Neural progenitor cell (in vitro differentiated cells): ENCODE data around the gene DIS3L2. TPM values are rescaled to one million over a fixed set of nuclear protein-coding genes. Genes with fewer than 3 reads are reported as not detected.

ENCODE experiments used
- DNase-seq: peaks from one replicate; pipeline ENCODE4 v3.0.0-alpha.2; 2016; ENCODE audit warnings: low spot score
- H2AFZ ChIP-seq: fragments of 200-600 bp; sonication (generic); replicated peaks from 2 replicates; pipeline ENCODE4 v1.6.1; 2016; ENCODE audit warnings: antibody characterized with exemption
- H3F3A ChIP-seq: fragments of 200-600 bp; sonication (generic); 2 replicates; pipeline ENCODE4 v1.6.1; 2016; ENCODE audit warnings: antibody characterized with exemption, low read depth
- H3K27ac ChIP-seq: fragments of 200-600 bp; sonication (generic); 2 replicates; pipeline ENCODE4 v1.5.1; 2016; ENCODE audit warnings: mild to moderate bottlenecking
- H3K27me3 ChIP-seq: fragments of 200-600 bp; sonication (generic); 2 replicates; pipeline ENCODE4 v1.6.1; 2016; ENCODE audit warnings: mild to moderate bottlenecking, moderate library complexity
- H3K36me3 ChIP-seq: fragments of 200-600 bp; sonication (generic); 2 replicates; pipeline ENCODE4 v1.5.1; 2016
- H3K4me1 ChIP-seq: fragments of 200-600 bp; sonication (generic); 2 replicates; pipeline ENCODE4 v1.6.1; 2016; ENCODE audit warnings: mixed run types
- H3K4me2 ChIP-seq: fragments of 200-600 bp; sonication (generic); 2 replicates; pipeline ENCODE4 v1.6.1; 2016
- H3K4me3 ChIP-seq: fragments of 200-600 bp; sonication (generic); 2 replicates; pipeline ENCODE4 v1.5.1; 2016
- H3K79me2 ChIP-seq: fragments of 200-600 bp; sonication (generic); 2 replicates; pipeline ENCODE4 v1.6.1; 2016; ENCODE audit warnings: low read depth
- H3K9ac ChIP-seq: fragments of 200-600 bp; sonication (generic); 2 replicates; pipeline ENCODE4 v1.6.1; 2016
- H3K9me3 ChIP-seq: fragments of 200-600 bp; sonication (generic); 2 replicates; pipeline ENCODE4 v1.5.1; 2016; ENCODE audit warnings: low read depth
- H4K20me1 ChIP-seq: fragments of 200-600 bp; sonication (generic); 2 replicates; pipeline ENCODE4 v1.6.1; 2016; ENCODE audit warnings: low read depth
- H3K27ac Mint-ChIP-seq: 3 replicates; pipeline ENCODE4 v1.8.0; 2021; ENCODE audit warnings: mixed read lengths
- H3K27me3 Mint-ChIP-seq: 2 replicates; pipeline ENCODE4 v1.8.0; 2022; ENCODE audit warnings: low read depth, mild to moderate bottlenecking, inconsistent platforms, moderate library complexity, mixed read lengths; ENCODE audit not compliant: insufficient read depth
- H3K36me3 Mint-ChIP-seq: 3 replicates; pipeline ENCODE4 v1.8.0; 2021; ENCODE audit warnings: mixed read lengths
- H3K4me1 Mint-ChIP-seq: 3 replicates; pipeline ENCODE4 v1.8.0; 2021; ENCODE audit warnings: mixed read lengths
- H3K4me3 Mint-ChIP-seq: 3 replicates; pipeline ENCODE4 v1.8.0; 2021; ENCODE audit warnings: mild to moderate bottlenecking, moderate library complexity, mixed read lengths
- H3K9me3 Mint-ChIP-seq: 3 replicates; pipeline ENCODE4 v1.8.0; 2020; ENCODE audit warnings: mixed read lengths
- CTCF ChIP-seq: fragments of 200-600 bp; sonication (generic); IDR thresholded peaks from 2 replicates; pipeline ENCODE4 v1.5.1; 2017; ENCODE audit warnings: antibody characterized with exemption, mild to moderate bottlenecking
- EZH2 ChIP-seq: fragments of 200-600 bp; sonication (generic); IDR thresholded peaks from 2 replicates; pipeline ENCODE4 v1.6.1; 2017; ENCODE audit warnings: antibody characterized with exemption, mild to moderate bottlenecking, moderate library complexity
- EZH2phosphoT487 ChIP-seq: fragments of 200-600 bp; sonication (generic); IDR thresholded peaks from 2 replicates; pipeline ENCODE4 v1.6.1; 2017; ENCODE audit warnings: antibody characterized with exemption
- total RNA-seq: library from RNA; depleted of rRNA; stranded (reverse); fragments of >200 nt; gene quantifications from 2 replicates; pipeline ENCODE4 v1.2.3, GENCODE V29; 2015; ENCODE audit warnings: low replicate concordance

The DIS3L2 gene
- total RNA-seq, 1 donor from 2014 or later = 23.2 TPM

DNA sequence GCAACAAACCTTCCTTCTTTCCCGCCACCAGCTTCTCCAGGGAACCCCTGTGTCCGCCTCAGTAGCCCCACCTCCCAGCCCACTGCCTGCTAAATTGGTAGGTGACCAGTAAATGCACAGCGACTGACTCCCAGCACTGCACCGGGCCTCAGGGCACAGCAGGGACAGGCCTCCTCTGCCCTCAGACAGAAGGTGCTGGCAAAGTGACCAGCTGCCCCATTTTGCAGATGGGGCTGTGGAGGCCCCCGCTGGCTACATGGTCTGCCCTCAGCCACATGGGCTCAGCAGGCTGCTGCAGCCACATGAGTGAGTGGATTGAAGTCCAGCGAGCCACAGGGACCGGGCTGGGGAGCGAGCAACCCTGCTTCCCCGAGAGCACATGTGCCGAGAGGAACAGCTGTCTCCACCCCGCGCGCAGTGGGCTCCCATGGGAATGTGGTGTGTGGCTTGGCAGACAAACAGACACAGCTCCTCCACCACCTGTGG is 27.6 kb upstream of the DIS3L2 start:
- H3K36me3 Mint-ChIP-seq = no peaks in the 10 kb centered on the region
- Histone ChIP-seq H3K4me2 (no peak overlapping the region), H3K4me1 (no peaks in the 10 kb centered on the region), H3K9me3 (no peaks in the 10 kb centered on the region), H3K36me3 (no peaks in the 10 kb centered on the region), H3K79me2 (no peaks in the 10 kb centered on the region), H2AFZ (no peak overlapping the region), H3F3A (no peaks in the 10 kb centered on the region), H3K27me3 (peaks cover 21% of the 10 kb centered on the region), H4K20me1 (no peaks in the 10 kb centered on the region), H3K27ac (no peak overlapping the region), H3K4me3 (no peak overlapping the region), H3K9ac (no peak overlapping the region)
- H3K4me3 Mint-ChIP-seq = no peak overlapping the region
- no peaks in the 10 kb centered on the region for H3K9me3 Mint-ChIP-seq
- TF ChIP-seq EZH2 (no peak), CTCF (no peak), EZH2phosphoT487 (no peak)
- no peak for DNase-seq
- H3K27me3 Mint-ChIP-seq = peaks cover 14% of the 10 kb centered on the region
- H3K4me1 Mint-ChIP-seq = no peaks in the 10 kb centered on the region
- no peak overlapping the region for H3K27ac Mint-ChIP-seq

DNA sequence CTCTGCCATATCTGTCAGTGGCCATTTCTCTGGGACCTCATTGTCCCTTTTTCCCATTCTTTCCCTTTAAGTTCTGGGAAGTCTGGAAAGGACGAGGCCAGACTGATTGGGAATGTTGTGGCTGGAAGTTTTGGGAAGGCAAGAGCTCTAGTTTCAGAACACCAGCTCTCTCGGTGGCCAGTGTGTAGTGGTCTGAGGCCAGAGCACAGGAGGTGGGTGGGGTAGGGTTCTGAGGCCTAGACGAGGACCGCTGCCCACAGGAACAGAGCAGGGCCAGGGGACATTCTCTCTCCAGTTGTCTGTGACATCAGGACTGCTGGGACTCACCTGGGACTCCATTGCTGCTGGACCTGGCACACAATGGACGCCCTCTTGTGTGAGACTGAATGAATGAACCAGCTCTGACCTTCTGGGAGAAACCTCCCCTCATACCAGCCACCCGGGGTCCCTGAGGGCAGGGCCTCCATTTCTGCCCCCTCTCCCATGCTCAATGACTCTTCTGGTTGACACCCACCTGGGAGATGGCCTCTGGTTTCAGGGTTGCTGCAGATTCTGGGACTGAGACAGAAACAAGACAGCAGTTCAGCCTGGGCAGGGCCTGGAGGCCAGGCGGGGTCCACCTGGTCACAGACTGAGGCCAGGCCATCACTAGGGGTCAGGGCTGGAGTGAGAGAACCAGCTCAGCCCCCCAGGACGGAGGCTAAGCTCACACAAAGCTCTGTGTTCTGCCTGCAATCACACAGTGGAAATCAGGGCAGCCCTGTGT is 26.9 kb upstream of the DIS3L2 start:
- Histone ChIP-seq H3K36me3 (no peaks in the 10 kb centered on the region), H3K27ac (no peak overlapping the region), H3K4me2 (no peak overlapping the region), H2AFZ (peak overlapping the region; percentile 9), H3K4me3 (no peak overlapping the region), H3K9ac (no peak overlapping the region), H3K79me2 (no peaks in the 10 kb centered on the region), H4K20me1 (no peaks in the 10 kb centered on the region), H3F3A (no peaks in the 10 kb centered on the region), H3K4me1 (no peaks in the 10 kb centered on the region), H3K9me3 (no peaks in the 10 kb centered on the region), H3K27me3 (peaks cover 14% of the 10 kb centered on the region)
- H3K27ac Mint-ChIP-seq = no peak overlapping the region
- no peaks in the 10 kb centered on the region for H3K4me1 Mint-ChIP-seq
- H3K9me3 Mint-ChIP-seq = no peaks in the 10 kb centered on the region
- no peak overlapping the region for H3K4me3 Mint-ChIP-seq
- TF ChIP-seq EZH2phosphoT487 = no peak
- TF ChIP-seq EZH2 = no peak
- no peak for TF ChIP-seq CTCF
- no peak for DNase-seq
- H3K27me3 Mint-ChIP-seq = peaks cover 12% of the 10 kb centered on the region
- no peaks in the 10 kb centered on the region for H3K36me3 Mint-ChIP-seq

GRCh38 chr2:231935207-231935524 is 26.3 kb upstream of the DIS3L2 start:
- no peaks in the 10 kb centered on the region for H3K4me1 ChIP-seq
- Mint-ChIP-seq H3K4me3 (no peak overlapping the region), H3K36me3 (no peaks in the 10 kb centered on the region), H3K27ac (no peak overlapping the region), H3K27me3 (peaks cover 12% of the 10 kb centered on the region), H3K9me3 (no peaks in the 10 kb centered on the region), H3K4me1 (no peaks in the 10 kb centered on the region)
- H3K27ac ChIP-seq = no peak overlapping the region
- TF ChIP-seq EZH2 (no peak), EZH2phosphoT487 (no peak), CTCF (no peak)
- H3K4me2 ChIP-seq = no peak overlapping the region
- DNase-seq = no peak
- H4K20me1 ChIP-seq = no peaks in the 10 kb centered on the region
- no peaks in the 10 kb centered on the region for H3K79me2 ChIP-seq
- no peak overlapping the region for H3K4me3 ChIP-seq
- H3K9me3 ChIP-seq = no peaks in the 10 kb centered on the region
- no peak overlapping the region for H3K9ac ChIP-seq
- no peaks in the 10 kb centered on the region for H3K36me3 ChIP-seq
- H2AFZ ChIP-seq = peak overlapping the region; percentile 9
- peaks cover 11% of the 10 kb centered on the region for H3K27me3 ChIP-seq
- no peaks in the 10 kb centered on the region for H3F3A ChIP-seq
